ENCODE results near the gene IGSF8.

IGSF8 gene

DNA sequence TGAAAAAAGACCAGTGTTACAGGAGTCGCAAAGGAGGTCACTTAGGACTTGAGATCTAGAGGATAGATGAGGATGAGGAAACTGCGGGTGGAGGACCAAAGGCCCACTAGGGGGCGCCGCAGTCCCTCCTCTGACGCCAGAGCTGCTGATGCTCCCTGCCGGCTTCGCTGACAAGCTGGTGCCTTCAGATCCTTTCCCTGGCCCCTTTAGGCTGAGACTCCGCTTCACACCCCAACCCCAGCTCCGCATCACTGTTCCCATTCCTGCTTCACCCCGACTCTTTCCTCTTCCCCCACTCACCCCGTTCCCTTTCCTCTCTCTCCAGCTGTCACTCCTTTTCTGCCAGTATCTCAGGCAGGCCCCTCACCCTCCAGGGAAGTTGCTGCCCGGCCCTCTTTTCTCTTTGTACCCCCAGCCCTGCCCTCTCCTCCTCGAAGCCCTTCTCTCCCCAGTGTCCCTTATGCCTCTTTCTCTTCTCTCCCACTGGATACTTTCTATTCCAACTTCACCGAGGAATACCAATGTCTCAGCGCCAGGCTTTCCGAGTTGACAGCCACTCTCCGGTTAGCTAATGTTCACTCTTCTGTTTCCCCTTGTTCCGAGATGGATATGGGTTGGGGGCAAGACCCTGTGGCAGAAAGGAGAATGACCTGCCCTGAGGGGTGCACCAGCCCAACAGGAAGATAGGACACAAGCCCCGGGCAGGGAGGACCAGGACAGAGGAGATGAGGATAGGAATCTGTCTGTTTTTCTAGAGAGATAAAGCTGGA is 12.5 kb downstream of the IGSF8 start:
- peak; percentile 91 for DNase-seq

DNA sequence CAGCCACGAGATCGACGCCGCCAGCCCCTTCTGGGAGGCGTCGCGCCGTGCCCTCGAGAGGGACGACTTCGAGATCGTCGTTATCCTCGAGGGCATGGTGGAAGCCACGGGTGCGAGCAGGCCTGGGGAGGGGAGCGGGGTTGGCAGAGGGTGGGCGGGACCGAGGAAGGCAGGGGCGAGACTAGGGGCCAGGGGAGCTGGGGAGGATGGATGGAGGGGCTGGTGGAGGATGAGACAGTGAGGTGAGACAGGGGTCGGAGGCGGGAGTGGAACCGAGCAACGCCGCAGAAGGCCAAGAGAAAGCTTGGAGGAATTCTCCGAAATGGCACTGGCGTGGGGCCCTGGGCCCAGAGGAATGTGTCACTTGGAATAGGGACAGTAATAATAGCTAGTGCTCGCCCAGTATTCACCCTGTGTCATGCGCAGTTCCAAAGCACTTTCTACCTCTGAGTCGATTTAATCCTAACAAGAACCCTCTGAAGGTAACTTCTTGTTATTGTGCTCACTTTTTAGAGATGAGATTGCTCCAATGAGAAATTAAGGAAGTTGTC is 13.6 kb downstream of the IGSF8 start:
- DNase-seq, result no peak

DNA sequence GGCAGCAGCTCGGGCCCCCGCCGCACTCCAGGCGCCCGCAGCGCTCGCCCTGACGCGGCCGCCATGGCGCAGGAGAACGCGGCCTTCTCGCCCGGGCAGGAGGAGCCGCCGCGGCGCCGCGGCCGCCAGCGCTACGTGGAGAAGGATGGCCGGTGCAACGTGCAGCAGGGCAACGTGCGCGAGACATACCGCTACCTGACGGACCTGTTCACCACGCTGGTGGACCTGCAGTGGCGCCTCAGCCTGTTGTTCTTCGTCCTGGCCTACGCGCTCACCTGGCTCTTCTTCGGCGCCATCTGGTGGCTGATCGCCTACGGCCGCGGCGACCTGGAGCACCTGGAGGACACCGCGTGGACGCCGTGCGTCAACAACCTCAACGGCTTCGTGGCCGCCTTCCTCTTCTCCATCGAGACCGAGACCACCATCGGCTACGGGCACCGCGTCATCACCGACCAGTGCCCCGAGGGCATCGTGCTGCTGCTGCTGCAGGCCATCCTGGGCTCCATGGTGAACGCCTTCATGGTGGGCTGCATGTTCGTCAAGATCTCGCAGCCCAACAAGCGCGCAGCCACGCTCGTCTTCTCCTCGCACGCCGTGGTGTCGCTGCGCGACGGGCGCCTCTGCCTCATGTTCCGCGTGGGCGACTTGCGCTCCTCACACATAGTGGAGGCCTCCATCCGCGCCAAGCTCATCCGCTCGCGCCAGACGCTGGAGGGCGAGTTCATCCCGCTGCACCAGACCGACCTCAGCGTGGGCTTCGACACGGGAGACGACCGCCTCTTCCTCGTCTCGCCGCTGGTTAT is 14.2 kb downstream of the IGSF8 start:
- DNase-seq, result no peak

DNA sequence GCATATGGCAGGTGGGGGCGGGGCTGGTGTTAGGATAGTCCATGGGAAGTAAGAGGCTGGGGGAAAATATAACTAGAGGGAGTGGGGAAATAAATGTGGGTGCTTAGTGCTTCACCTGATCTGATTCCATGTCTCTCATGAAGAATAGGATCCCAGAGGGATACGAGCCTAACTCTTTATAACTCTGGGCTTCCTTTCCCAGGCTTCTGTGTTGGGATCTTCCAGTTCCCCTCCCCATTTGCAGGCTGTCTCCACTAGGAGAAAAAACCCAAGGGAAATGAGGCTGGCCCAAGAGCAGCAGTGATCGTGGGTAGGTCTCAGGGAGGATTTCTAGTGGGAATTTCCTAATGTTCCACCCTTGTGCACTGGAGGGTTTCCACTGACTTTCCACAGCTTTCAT is 15.5 kb downstream of the IGSF8 start:
- no peak for DNase-seq

DNA sequence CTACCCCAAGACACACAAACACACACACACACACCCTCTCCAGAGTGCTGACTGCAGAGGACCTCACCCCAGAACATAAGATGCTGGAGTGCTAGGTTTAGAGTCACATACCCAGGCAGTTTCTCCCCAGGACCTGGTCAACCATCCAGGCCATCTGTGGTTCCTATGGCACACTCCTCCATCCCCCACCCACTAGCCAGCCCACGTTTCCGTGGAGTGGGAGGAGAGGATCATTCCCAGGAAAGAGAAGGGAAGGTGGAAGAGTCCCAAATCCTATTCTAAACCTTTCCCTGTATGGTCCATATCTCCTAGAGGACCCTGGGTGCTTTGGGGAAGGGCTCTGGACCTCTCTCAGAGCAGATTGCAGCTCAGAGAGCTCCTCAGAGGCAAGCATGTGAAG is 15.9 kb downstream of the IGSF8 start:
- DNase-seq, result no peak

DNA sequence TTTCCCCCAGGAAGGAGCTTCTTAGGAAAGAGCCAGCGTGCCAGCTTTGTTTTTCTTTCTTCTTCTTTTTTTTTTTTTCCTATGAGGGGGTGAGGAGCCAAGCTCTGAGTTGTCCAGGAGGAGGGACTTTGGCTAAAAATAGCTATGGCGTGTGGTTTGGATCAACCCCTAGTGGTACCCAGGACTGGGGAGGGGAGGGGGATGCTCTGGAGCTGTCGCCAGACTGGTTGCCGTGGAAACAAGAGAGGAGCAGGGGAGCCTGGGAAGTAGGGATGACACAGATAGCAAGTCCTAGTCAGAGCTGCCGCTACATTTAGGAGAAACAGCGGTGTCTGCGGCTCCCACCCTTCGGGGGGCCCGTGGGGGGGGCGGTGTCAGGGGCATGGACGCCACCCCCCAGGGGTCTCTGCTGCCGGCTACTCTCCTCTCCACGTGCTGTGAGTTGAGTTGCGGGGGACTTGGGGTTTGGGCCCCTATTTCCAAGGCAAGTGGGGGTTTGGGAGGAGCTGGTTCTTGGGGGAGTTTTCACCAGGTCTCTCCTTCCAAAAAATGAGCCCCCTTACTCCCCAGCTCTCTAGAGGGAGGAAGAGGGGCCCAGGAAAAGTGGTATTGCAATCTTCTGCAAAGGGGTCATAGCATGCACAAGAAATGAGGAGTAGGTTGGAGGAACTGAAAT is 17.0 kb downstream of the IGSF8 start, which contains the start of gene KCNJ9:
Gene KCNJ9, plus strand, starts transcription at position 278 of the 676 bp plus-strand sequence. CDS start 2,493 bp downstream, outside the sequence.
- DNase-seq, result peak; percentile 89

DNA sequence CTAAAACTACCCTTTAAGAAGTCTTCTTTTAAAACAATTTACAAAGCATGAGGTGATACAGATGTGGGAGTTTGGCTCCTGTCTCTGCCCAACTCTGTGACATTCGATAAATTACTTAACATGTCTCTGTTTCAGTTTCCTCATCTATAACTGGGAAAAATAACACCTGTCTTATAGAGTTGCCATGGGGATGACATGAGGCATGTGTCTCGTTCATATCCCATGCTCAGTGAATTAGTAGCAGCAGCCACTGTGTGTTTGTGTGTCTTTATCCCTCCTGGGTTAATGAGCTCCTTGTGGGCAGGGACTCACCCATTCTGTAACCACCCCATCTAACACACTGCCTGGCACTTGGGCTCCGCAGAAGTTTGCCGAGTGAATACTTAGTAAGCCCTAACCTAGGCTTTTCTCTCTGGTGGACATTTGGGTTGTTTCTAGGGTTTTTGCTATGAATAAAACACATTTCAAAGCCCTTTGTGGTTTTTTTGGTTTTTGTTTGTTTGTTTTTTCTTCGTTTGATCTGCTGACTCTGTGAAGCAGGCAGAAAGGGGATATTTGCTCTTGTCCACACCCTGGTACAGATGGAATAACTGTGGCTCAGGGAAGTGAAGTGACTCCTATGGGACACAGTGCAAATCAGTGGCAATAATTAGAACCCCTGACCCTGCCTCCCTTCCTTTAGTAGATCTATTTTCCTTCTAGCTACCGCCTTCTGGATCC is 17.9 kb downstream of the IGSF8 start:
- DNase-seq, result no peak

DNA sequence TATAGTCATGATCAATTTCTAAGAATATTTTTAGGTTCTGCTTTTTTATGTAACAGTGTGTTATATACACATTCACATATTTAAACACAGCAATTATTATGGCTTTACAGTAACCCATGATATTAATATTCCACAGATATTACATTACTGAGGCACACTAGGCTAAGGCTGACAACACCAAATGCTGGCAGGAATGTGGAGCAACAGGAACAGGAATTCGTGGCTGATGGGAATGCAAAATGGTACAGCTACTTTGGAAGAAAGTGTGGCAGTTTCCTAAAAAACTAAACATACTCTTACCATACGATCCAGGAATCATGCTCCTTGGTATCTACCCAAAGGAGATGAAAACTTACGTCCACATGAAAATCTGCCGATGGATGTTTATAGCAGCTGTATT is 19.0 kb downstream of the IGSF8 start:
- no peak for DNase-seq

DNA sequence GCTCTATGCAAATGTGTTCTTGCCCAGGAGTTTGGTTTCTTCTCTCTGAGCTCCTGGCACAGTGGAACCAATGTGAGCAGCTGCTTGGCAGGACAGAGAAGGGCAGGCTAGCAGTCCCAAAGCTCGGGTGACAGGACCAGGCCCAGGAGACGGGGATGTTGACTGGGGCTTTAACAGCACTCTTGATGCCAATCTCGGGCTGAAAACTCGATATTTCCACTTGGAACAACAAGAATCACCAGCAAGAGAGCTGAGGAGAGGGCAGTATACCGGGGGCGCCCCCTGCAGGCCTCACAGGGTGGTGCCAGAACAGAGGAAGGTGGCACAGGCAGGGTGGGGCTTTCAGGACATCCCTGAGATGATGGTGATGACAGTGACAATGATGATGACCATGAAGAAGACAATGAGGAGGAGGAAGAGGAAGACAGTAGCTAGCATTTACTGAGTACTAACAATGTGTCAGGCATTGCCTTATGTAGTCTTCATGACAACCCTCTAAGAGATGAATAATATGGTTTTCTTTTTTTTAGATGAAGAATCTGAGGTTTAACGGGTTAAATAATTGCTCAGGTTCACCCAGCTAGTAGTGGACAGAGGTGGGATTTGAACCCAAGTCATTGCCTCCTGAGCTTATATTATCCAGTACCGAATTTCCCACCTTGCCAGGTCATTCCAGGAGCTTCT is 19.8 kb downstream of the IGSF8 start:
- peak; percentile 85 for DNase-seq

DNA sequence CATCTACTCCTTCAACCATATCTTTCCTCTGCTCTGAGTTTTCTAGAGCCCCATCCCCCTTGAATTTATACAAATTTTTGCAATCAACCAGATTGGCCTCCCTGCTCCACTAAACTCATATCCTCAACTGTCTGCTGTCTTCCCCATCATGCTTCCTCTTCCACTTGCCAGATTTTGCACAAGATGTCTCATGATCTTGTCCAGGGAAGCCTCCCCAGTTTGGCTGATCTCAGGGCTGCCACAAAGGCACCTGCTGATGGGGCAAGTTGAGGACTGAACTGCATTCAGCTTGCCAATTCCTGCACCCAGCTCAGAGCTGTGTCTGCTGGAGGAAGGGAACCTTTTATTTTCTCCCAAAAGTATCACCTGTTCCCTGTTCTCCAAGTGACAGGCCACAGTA is 20.9 kb downstream of the IGSF8 start:
- DNase-seq, result no peak

DNA sequence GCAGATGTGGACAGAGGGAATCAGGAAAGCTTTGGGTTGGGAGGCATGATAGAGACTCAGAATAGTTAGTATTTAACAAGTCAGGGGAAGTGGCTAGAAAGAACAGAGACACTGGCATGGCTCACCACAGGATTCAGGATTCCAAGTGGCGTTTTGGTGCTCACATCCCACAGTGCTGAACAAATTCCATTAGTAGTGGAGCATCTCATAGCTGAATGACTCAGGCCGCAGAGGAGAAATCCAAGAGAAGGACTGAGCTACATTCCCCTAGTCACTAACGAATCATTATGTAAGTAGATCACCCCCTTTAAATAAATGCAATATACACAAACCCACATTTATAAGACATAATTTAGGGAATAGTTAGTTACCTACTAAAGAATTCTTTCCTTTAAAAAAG is 22.1 kb downstream of the IGSF8 start:
- DNase-seq, result no peak

DNA sequence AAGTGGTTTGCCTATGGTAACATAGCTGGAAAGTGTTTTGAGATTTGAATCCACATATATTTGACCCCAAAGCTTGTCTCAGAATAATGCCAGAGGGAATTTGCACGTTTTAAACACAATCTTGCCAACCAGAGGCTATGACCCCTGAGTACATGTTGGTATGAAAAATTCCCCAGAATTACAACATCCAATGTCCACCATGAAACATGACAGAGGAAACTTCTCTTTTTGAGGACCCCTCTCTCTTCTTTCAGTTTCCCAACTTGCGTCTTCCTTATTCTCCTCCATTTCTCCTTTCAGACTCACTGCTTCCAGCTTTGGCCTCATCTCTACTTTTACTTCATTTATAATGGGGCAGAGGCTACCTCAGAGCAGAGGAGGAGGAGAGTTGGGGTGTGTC is 22.6 kb downstream of the IGSF8 start:
- DNase-seq, result no peak

DNA sequence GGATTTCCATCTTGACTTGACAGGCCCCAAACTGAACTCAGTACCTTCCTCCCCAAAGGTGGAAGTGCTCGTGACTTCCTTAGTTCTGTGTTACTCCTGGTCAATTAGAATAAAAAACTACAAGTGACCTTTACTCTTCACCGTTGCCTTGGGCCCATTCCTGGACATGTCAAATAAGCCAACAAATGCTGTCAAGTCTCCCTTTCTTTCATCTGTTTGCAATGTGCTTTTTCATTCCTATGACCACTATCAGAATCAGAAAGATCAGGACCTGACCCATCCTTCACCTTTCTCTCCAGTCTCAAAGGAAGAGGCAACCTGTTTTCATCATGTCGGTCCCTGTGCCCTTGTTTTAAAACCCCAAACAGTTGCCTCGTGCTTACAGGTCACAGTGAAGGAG is 23.6 kb downstream of the IGSF8 start:
- no peak for DNase-seq

DNA sequence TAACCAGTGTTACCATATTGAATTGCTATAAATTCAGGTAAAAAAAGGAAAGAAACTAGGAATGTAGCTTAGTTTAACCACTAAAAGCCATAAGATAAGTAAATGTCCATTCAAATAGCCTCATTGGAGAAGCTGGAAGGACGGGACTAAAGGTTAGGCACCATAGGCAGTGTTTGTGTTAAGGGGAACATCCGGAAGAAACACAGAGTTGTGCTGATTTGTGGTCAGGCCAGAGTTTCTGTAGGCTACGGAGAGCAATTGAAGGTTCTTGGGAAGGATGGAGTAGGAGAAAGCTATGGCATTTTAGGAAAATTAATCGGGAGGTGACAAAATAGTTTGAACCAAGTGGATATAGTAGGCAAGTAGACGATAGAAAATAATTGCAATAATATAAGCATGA is 27.1 kb downstream of the IGSF8 start:
- no peak for DNase-seq

DNA sequence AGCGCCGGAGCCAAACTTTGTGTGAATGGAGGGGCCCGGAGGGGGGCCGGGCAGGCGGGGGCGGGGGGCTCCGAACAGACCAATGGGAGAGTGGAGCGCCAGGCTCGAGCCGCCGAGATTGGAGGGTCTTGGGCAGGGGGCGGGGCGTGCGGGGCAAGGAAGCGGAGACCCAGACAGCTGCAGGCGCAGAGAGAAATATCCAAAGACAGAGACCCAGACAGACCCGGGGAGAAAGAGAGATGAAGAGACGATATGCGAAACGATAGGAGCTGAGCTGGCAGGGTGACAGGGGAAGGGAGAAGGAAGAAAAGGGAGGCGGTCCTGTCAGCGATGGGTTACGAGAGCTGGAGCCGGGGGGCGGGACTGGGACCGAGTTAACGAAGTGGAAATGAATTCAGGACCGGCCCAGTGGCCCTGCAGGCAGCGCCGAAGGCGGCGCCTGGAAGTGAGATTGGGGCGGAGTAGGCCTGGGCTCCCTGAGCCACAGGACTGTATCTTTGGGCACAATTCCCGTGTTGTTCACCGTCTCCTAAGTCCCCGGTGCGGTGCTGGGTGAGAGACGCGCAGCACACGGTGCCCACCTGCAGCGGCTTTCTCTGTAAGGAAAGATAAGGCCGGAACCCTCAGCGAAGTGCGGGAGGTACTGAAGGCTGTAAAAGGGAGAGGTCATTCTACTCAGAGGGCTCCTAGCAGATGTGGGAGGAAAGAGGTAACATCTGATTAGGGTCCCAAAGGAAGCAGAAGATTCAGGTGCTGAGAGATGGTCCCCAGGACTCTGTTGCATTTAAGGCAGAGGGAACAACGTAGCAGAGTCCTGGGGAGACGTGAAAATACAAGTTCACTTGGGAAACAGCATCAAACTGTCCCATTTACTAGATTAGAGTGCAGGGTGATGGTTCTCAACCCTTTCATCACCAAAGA is 27.9 kb downstream of the IGSF8 start:
- peak; percentile 92 for DNase-seq

DNA sequence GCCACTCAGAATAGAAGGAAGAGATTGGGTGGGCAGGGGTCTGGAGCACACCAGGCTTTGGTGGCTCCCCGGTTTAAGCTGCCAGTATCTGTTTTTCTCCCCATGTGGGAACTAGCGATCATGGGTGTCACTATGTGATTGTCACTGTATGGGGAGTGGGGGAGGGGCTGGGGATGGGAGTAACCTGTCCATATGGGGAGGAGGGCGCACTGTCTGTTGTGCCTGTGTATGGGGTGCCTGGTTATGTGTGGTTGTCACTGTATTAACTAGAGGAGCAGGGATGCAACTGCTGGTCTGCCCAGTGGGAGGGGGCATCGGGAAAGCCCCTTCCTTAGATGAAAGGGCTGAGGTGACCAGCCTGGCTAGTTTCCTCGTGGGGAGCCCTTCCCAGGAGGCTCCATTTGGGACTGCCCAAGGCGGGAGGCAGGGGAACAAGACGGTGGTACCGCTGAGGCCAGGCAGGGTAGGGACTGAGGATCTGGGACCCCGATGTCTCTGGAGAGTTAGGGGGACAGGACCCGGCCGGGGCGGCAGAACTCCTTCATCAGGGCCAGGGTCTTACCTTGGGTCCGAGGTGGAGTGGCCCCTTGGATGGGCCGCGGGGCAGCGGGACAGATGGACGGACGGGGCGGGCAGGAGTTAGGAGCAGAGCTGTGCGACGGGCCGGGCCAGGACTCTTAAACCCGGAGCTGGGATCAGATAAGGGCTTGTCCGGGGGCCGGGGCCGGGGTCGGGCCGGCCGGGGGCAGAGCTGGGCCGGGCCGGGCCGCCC is 28.8 kb downstream of the IGSF8 start, which contains the start of gene KCNJ10:
Gene KCNJ10, minus strand, starts transcription at position 701 of the 772 bp plus-strand sequence. CDS start 27,628 bp downstream, outside the sequence.
- DNase-seq, result peak; percentile 62

DNA sequence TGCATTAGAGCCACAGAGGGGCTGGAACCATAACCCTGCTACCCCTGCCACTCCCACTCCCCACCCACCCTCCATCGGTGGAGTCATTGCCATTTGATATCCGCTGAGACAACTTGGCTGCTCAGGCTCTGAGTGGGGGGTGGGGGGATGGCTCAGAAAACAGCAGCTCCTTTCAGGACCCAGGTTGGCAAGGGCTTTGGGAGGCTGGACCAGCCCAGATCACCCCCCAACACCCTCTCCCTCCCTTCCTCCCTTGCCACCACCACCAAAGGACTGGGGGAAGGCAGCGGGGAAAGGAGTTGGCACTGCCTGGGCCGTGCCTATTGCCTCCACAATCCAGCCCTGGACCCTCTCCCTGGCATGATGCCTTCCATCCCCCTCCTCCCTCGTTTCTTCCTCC is 30.2 kb downstream of the IGSF8 start:
- DNase-seq, result peak; percentile 92

DNA sequence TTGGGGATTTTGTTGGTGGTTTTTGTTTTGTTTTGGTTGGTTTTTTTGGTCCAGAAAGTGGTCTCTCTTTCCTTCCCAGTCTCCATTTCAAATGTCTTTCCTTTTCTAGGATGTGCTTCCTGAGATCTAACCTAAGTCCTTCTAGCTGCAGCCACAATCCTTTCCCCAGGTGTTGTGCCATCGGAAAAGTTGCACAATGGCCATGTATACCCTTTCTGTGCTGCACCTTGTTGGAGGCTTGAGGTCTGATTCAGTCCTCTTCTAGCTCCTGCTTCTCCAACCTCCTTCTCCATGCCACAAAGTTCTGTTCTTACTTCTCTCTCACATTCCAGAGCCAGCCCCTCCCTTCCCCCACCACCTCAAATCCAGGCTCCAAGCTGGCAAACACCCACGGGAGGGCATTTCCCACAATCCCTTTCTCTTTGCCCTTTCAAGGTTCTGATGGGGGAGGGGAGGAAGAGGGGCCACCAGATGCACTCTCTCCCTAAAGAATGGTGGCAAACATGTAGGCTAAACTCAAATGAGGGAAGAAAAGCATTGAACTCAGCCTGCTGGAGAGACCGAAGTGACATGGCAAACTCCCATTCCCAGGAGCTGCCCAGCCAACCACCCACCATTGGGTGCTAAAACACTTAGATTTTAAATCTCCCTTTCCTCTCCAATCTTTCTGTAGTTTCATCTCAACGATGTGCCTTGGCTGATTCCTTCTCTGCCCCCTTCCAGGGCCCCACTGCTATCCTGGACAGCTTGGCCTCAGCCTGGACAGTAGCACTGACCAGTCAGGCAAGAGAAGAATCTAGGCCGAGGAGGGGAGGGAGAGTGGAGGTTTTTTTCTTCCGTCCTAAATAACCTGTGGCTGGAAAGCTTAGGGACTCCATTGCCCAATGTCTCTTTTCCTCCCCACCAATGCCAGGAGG is 31.3 kb downstream of the IGSF8 start:
- DNase-seq, result peak; percentile 28

DNA sequence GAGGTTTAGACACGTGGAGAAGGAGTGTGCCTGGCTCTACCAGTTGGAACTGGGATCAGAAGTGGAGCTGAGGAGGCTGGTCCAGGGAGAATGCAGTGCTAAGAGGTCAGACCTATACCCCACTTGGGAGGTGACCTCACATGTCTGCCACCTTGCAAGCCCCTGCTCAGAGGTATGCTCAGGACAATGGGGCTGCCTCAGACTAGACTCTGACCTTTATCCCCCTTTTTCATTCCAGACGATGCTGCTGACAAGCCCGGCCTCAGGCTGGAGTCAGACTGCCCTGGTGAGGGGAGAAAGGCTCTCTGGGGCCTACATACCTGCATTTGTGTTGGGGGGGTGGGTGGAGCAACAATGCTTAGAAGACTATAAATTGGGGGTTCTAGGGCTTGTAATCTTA is 33.7 kb downstream of the IGSF8 start:
- DNase-seq, result no peak
